ENCODE measurements around the gene LRRC39. TPM values are rescaled to one million over a fixed set of nuclear protein-coding genes. Genes with fewer than 3 reads are reported as not detected.

LRRC39 gene
- total RNA-seq: 1 to 10 TPM in 2 of 5 donors, under 1 TPM in 1, not detected in 2; 0.45 to 2.9 (median 2.3) TPM
- polyA plus RNA-seq: under 1 TPM in 2 of 3 donors, not detected in 1; 0.62 to 0.98 TPM
- long read RNA-seq, donor 1: 0 reads
- long read RNA-seq, donor 2: 0 reads
- long read RNA-seq, donor 3: 0 reads
- long read RNA-seq, donor 4: 0 reads
- long read RNA-seq, donor 5: 0 reads
- long read RNA-seq, donor 6: 0 reads
- long read RNA-seq, donor 7, partial matches to known transcripts: 6 of 6 reads
- long read RNA-seq, donor 7, other reads (novel, unspliced or antisense): 0 of 6 reads
- long read RNA-seq, donor 8: 0 reads
- long read RNA-seq, donor 9: 0 reads
- long read RNA-seq, donor 10: 0 reads

GRCh38 chr1:100178091-100178490, at the start of gene LRRC39:
Gene LRRC39 (minus strand): TSS chr1:100178256. CDS start chr1:100168516, 9,740 bp downstream.
- Histone ChIP-seq H3K9me3 (no peaks in the 10 kb centered on the region), H3K27me3 (no peaks in the 10 kb centered on the region), H3K36me3 (no peaks in the 10 kb centered on the region), H3K27ac (no peak within 1 kb of the TSS), H3K4me1 (no peaks in the 10 kb centered on the region), H3K4me3 (no peak within 1 kb of the TSS)
- peak in 1 of 2 donors; percentile 4 for DNase-seq
- WGBS, 5 donors: 62 to 68% (median 66%) methylated on average over 5 of the region's 5 CpGs
- TF ChIP-seq POLR2A (IDR thresholded peaks at IDR 0.05) (no peak), EP300 (IDR thresholded peaks at IDR 0.05) (no peak), POLR2AphosphoS5 (IDR thresholded peaks at IDR 0.05) (no peak), CTCF (IDR thresholded peaks at IDR 0.05) (no peak)
- intact Hi-C loops (cut with DNase I; ENCODE audit: low total_unique reads): no loop called here

- Histone ChIP-seq H3K36me3 (peaks cover 0 to 40% (median 31%) of the 10 kb centered on the region in 4 donors), H3K4me1 (no peaks in the 10 kb centered on the region), H3K9me3 (no peaks in the 10 kb centered on the region), H3K27ac (no peak overlapping the region), H3K4me3 (no peak overlapping the region), H3K27me3 (no peaks in the 10 kb centered on the region)
- intact Hi-C loops (cut with DNase I; ENCODE audit: low total_unique reads): no loop called here
- no peak for TF ChIP-seq CTCF (IDR thresholded peaks at IDR 0.05)
- no peak for TF ChIP-seq POLR2AphosphoS5 (IDR thresholded peaks at IDR 0.05)
- TF ChIP-seq POLR2A (IDR thresholded peaks at IDR 0.05): no peak
- TF ChIP-seq EP300 (IDR thresholded peaks at IDR 0.05): no peak
- DNase-seq: no peak
Measured at GRCh38 chr1:100222428-100222827, 44.4 kb upstream of the LRRC39 start.

GRCh38 chr1:100219883-100220282, 41.8 kb upstream of the LRRC39 start:
- WGBS, 5 donors: 97 to 100% (median 99%) methylated on average over 2 of the region's 2 CpGs
- no peaks in the 10 kb centered on the region for H3K9me3 ChIP-seq
- no peak for DNase-seq

GRCh38 chr1:100219457-100219856, 41.4 kb upstream of the LRRC39 start:
- Histone ChIP-seq H3K27ac (no peak overlapping the region), H3K27me3 (no peaks in the 10 kb centered on the region), H3K4me1 (no peaks in the 10 kb centered on the region), H3K4me3 (no peak overlapping the region), H3K36me3 (peaks cover 13 to 56% (median 46%) of the 10 kb centered on the region in 4 donors), H3K9me3 (no peaks in the 10 kb centered on the region)
- 76 to 85% (median 79%) methylated on average over 5 to 6 of the region's 6 CpGs for WGBS, 5 donors
- DNase-seq: no peak
- intact Hi-C loops (cut with DNase I; ENCODE audit: low total_unique reads): no loop called here
- TF ChIP-seq CTCF (IDR thresholded peaks at IDR 0.05) (no peak), POLR2AphosphoS5 (IDR thresholded peaks at IDR 0.05) (no peak), EP300 (IDR thresholded peaks at IDR 0.05) (no peak), POLR2A (IDR thresholded peaks at IDR 0.05) (no peak)

More at GRCh38 chr1:100219883-100220282, 41.8 kb upstream of the LRRC39 start:
- TF ChIP-seq EP300 (IDR thresholded peaks at IDR 0.05) (no peak), POLR2A (IDR thresholded peaks at IDR 0.05) (no peak), CTCF (IDR thresholded peaks at IDR 0.05) (no peak), POLR2AphosphoS5 (IDR thresholded peaks at IDR 0.05) (no peak)
- H3K4me1 ChIP-seq: no peaks in the 10 kb centered on the region
- intact Hi-C loops (cut with DNase I; ENCODE audit: low total_unique reads): no loop called here
- H3K4me3 ChIP-seq: no peak overlapping the region
- peaks cover 11 to 52% (median 42%) of the 10 kb centered on the region in 4 donors for H3K36me3 ChIP-seq
- no peak overlapping the region for H3K27ac ChIP-seq
- H3K27me3 ChIP-seq: no peaks in the 10 kb centered on the region

All from stomach (tissue), 19 donors.